DMS79 treated with DMSO at 0.1 percent for 48 hours (cell line): Measurements from ENCODE around the gene CSTPP1.

Experiments used
- DNase-seq: peaks from one replicate; lab custom pipeline; 2025; lab: John Stamatoyannopoulos, UW

CSTPP1 gene

GRCh38 chr11:47161134-47161854, 224.7 kb downstream of the CSTPP1 start:
- DNase-seq: peak; percentile 24

GRCh38 chr11:47161890-47162289, 225.3 kb downstream of the CSTPP1 start:
- DNase-seq: no peak

DNA sequence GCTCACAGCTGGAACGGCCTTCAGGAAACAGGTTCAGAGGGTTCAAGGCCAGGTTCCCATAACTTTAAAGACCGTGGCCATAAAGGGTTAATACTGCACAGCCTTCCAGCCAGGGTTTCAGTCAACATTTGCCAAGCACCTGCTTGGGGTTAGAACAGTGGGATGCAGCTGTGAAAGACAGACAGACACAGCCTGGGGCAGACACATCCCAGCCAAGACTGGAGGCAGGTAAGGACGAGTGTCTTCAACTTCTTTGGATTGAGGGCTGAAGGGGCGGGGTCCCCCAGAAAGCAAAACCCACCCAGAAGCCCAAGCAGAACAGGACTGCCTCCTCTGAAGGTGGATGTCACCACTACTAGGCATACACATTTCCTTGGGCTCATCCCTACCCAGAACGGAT, 225.9 kb downstream of the CSTPP1 start:
- DNase-seq: no peak

DNA sequence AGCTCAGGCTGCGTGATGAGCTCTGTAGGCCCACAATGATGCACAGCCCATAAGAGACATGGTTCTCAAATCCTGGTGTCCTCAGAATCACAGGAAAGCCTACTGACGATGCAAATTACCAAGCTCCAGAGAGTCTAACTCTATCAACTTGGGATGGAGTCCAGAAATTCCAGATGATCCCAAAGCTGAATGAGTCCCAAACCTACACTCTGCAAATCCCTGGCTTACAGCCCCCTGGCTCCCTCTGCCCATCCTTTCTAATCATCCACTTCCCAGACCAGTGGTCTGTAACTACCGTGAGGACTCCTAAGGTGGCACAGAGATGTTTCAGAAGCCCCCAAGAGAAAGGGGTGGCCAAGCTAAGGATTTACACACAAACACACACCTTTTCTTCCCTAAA, 226.6 kb downstream of the CSTPP1 start:
- DNase-seq: no peak

GRCh38 chr11:47163898-47164297, 227.3 kb downstream of the CSTPP1 start:
- no peak for DNase-seq

DNA sequence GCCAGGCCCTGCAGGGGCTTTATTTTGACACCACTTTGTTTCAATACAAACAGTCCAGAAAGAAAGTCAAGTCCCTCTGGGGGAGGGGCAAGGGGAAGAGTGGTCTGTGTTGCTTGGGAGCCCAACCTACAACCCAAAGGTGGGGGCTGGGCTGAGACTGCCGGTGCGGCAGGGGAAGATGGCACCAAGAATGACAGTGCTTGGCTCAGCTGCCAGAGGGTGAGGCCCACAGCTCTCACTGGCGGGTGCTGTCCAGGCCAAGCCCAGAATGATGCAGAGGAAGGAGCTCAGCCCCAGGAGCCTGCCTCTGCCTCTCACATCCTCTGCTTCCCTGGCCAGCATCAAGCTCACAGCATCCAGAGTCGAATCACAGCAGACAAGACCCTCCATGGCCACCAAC, 227.8 kb downstream of the CSTPP1 start:
- no peak for DNase-seq

DNA sequence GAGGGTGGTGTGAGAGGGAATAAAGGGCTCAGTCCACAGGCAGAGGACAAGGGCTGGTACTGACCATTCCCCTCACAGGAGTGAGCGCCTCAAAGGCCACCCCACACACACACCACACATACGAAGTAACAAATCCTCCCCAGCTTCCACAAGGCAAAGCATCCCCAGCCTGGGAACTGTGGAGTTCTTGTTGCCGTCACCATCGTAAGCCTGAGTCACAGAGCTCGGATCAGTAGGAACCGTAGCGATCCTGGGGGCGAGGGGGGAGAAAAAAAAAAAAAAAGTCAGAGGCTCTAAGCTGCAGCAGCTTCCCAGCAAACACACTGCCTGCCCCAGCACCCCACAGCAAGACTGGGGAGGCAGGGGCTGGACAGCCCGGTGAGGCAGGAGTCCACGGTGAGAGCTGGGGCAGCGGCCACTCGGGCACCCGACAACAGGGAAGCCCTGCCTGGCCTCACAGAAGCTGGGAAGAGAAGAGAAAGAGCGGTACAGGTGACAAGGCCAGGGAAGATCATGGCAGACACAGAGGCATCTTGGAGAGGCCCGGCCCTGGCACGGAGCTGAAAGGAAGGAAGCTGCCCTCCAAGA, 228.8 kb downstream of the CSTPP1 start:
- no peak for DNase-seq

DNA sequence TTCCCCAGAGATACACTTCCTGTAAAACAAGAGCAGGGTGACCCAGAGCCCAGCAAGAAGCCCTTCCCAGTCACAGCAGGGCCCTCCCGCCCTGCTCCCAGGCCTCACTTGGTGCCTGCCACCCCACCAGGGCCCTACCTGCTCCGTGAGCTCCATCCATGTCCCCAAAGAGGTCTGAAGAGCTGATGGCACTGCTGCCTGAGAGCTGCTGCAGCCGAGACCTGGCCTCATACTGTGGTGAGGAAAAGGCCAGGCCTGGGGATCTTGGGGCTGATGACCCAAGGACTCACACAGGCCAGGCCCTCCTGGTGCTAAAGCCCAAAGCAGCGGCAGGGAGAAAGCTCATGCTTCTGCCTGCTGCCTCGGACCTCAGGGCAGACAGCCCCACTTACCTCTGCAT, 229.8 kb downstream of the CSTPP1 start:
- DNase-seq: no peak

- no peak for DNase-seq
Observed at GRCh38 chr11:47171061-47171838, 234.7 kb downstream of the CSTPP1 start.

DNA sequence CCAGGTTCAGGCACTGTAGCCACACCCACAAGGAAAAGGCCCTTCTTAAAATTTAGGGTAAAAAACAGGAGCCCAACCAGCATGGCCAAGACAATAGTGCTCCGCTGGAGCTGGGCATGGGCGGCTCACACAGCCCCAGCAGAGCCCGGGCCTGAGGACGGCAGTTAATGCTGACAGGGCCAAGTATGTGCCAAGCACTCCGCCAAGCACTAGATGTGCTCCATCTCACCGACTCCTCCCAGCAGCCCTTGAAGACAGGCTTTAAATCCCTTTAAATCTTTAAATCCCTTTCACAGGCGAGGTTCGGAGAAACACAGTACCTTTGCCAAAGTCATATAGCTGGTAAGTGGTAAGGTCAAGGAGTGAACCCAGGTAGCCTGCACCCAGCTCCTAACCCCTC, 235.3 kb downstream of the CSTPP1 start:
- DNase-seq: no peak

DNA sequence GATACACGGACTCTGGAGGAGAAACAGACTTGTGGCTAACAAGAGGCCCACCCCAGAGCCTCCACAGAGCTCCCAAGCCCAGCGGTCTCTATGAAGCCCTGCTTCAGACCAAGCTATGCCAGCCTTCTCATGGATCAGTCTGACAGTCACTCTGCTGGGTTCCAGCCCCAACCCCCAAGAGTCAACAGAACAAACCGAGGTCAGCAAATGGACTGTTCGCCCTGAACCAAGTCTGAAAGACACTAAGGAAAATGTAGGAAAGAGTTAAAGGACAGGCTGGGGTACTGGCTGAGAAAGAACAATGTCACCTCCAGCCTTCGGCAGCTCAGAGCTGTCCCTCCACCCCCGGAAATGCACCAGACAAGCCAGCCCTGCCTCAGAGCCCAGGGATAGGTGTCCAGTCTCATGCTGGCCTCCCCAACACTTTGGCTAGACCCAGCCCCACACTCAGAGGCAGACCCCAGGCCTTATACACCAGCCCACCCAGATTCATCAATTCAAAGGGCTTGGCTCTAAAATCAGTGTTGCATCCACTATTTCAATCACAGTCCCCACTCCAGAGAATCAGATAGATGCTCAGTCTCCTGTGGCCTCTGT, 236.3 kb downstream of the CSTPP1 start:
- no peak for DNase-seq

- no peak for DNase-seq
Observed at GRCh38 chr11:47175746-47176327, 239.3 kb downstream of the CSTPP1 start.

GRCh38 chr11:47176328-47177228, 240.0 kb downstream of the CSTPP1 start, which contains the start of gene ARFGAP2:
Gene ARFGAP2 (minus strand): TSS chr11:47176879. CDS start chr11:47176853, 26 bp downstream.
- peak; percentile 87 for DNase-seq

DNA sequence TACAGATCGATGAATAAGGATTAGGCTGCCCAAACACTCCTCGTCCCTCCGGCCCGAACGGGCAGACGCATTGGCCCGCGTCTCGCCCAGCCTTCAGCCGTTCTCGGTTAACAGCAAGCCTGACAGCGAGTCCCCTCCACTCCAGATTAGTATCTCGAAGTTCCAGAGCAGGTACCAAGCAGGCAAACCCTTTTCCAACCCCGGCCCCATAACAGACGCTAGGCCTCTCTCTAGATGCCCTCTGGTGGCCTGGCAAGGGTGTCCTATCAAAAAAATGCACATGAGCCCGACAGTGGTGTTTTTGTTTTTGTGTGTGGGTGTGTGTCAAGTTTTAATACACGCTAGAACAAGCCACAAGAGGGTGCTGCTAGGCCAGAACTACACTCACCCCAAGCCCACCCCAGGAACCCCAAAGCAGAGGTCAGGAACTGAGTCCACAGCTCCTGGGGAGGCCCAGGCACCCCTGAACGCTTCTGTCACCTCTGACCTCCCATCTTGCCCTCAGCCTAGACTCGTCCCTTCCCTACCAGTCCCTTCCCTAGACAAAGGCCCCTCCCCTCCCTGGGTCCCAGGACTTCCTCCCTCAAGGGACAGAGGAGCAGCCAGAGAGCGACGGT, 240.8 kb downstream of the CSTPP1 start:
- peak; percentile 63 for DNase-seq

DNA sequence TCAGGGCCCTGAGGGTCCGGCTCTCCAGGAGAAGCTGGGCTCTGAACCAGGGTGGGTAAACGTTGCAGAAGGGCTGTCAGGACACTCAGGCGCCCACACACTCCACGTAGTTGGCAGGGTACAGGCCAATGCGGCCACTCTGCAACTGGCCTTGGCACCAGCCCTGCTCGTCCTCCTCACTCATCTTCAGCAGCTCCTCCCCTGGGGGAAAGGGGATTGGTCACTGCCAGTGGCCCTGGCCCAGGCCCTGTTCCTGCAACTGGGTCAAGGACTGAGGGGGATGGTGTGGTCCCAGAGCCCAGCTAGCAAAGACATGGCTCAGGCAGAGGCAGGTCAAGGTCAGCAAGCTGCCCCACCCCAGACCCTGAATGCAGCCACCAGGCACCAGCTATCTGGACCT, 241.3 kb downstream of the CSTPP1 start:
- DNase-seq: no peak

- DNase-seq: no peak
Observed at GRCh38 chr11:47178316-47178715, 241.8 kb downstream of the CSTPP1 start.

GRCh38 chr11:47178737-47179654, 242.4 kb downstream of the CSTPP1 start:
- DNase-seq: no peak

- no peak for DNase-seq
Observed at GRCh38 chr11:47179655-47179991, 243.1 kb downstream of the CSTPP1 start.

DNA sequence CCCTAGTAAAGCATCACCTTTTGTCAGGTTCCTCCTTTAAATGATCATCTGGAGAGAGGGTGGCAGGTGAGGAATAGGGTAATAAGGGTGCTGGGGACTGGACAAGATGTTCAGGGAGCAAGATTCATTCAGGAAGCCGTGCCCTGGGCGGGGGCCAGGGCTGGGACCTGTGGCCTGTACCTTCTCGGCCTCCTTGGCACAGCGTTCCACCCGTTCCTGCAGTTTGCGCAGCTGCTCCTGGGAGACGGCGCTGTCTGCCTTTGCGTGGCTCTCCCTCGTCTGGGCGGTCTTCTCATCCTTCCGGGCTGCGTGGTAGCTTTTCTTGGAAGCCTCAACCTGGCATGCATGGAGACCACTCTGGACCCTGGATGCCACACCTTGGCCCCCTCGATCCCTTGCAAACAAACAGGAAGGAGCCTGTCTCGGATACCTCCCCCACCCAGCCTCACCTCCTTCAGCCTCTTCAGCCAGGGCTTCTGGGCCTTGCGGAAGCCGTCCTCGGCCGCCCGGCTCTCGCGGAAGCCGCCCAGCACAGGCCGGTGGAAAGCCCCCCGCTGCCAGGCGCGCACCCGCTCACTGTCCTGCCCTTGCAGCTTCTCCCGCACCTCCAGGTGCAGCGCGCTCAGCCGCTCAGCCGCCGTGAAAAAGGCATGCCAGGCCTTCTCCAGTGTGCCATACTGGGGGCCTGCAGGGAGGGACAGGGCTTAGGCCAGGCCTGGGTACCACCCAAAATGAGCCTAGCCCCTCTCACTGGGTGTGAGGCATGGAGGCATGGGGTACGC, 243.6 kb downstream of the CSTPP1 start:
- DNase-seq: no peak
